ENCODE data around the gene CNN2.

The CNN2 gene

GRCh38 chr19:1004803-1005664 lies 21.4 kb upstream of the CNN2 start:
- no peak overlapping the region for H3K27ac ChIP-seq
- TF ChIP-seq, protein P1, sequence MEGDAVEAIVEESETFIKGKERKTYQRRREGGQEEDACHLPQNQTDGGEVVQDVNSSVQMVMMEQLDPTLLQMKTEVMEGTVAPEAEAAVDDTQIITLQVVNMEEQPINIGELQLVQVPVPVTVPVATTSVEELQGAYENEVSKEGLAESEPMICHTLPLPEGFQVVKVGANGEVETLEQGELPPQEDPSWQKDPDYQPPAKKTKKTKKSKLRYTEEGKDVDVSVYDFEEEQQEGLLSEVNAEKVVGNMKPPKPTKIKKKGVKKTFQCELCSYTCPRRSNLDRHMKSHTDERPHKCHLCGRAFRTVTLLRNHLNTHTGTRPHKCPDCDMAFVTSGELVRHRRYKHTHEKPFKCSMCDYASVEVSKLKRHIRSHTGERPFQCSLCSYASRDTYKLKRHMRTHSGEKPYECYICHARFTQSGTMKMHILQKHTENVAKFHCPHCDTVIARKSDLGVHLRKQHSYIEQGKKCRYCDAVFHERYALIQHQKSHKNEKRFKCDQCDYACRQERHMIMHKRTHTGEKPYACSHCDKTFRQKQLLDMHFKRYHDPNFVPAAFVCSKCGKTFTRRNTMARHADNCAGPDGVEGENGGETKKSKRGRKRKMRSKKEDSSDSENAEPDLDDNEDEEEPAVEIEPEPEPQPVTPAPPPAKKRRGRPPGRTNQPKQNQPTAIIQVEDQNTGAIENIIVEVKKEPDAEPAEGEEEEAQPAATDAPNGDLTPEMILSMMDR (conservative IDR thresholded peaks at IDR 0.05) = no peak
- TF ChIP-seq ZFX (IDR thresholded peaks at IDR 0.05) = no peak

DNA sequence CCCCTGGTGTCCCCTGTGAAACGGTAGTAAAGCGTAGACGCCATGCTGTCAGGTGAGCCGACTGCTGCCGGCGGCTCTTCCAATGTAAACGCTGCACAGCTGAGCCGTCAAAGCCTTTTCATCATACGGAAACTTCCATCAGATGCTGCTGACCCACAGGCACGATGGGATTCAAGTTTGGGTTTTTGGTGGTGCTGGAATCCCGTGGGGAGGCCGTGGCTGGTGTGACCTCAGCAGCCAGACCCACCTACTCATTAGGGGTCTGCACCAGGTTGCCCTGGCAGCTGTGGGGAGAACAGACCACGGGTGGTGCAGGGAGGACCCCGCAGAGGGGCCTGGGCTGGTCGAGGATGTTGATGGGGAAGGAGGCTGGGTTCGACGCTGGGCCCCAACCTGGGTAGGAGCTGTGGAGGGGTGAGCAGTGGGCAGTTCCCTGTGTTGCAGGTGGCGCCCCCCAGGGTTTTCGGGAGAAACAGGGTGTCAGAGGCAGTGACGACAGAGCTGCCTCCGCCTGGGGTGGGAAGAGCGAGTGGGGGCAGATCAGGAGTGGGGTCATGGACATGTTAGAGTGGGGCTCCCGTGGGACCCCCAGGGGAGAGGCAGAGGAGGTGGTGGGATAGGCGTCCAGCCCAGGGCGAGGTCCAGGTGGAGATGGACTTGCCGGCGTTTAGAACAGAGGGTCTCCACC lies 19.6 kb upstream of the CNN2 start:
- TF ChIP-seq ZFX (IDR thresholded peaks at IDR 0.05) = no peak
- TF ChIP-seq, protein P1 (conservative IDR thresholded peaks at IDR 0.05) = no peak
- H3K27ac ChIP-seq = no peak overlapping the region

DNA sequence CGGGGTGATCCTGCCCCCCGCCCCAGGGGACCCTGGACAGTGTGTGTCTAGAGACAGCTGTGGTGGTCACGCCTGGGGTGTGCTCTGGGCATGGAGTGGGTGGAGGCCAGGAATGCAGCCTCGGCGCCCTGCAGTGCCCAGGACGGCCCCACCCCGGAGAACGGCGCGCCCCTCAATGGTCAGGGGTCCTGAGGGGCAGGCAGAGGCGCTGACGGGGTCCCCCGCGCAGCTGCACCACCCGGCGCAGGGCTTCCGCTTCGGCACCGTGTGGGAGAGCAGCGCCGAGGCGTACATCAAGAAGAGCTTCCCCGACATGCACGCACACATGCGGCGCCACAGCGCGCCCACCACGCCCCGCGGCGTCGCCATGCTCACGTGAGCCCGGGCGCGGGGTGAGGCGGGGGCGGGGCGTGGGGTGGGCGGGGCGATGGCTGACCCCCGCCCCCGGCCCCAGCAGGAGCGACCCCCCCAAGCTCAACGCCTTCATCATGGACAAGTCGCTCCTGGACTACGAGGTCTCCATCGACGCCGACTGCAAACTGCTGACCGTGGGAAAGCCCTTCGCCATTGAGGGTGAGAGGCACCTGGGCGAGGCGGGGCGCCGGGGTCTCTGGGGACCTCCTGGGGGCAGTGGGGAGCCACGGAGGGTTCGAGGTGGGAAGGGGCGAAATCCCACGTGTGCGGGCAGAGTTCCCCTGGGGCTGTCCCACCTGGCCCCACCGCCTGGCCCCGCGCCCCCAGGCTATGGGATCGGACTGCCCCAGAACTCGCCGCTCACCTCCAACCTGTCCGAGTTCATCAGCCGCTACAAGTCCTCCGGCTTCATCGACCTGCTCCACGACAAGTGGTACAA lies 18.8 kb upstream of the CNN2 start:
- H3K27ac ChIP-seq = no peak overlapping the region
- TF ChIP-seq ZFX (IDR thresholded peaks at IDR 0.05) = no peak
- TF ChIP-seq, protein P1 (conservative IDR thresholded peaks at IDR 0.05) = no peak

- H3K27ac ChIP-seq = no peak overlapping the region
- no peak for TF ChIP-seq ZFX (IDR thresholded peaks at IDR 0.05)
- TF ChIP-seq, protein P1 (conservative IDR thresholded peaks at IDR 0.05) = no peak
These were observed 18.0 kb upstream of the CNN2 start for GRCh38 chr19:1008268-1009040.

- TF ChIP-seq ZFX (IDR thresholded peaks at IDR 0.05) = no peak
- TF ChIP-seq, protein P1 (conservative IDR thresholded peaks at IDR 0.05) = no peak
- H3K27ac ChIP-seq = no peak overlapping the region
These were observed 17.1 kb upstream of the CNN2 start for GRCh38 chr19:1009041-1009980.

- H3K27ac ChIP-seq = no peak overlapping the region
These were observed 16.3 kb upstream of the CNN2 start for GRCh38 chr19:1009981-1010538.

More at GRCh38 chr19:1009981-1010538, 16.3 kb upstream of the CNN2 start:
- TF ChIP-seq, protein P1 (conservative IDR thresholded peaks at IDR 0.05) = no peak
- TF ChIP-seq ZFX (IDR thresholded peaks at IDR 0.05) = no peak
